Limb (tissue), 2 donors: Measurements from ENCODE around the gene ZSCAN10.

Experiments
- DNase-seq, 2 donors: peaks; one replicate each; pipeline ENCODE4 v3.0.0-alpha.2; 2016; ENCODE audit errors: extremely low spot score in 2 of 2

Gene ZSCAN10

DNA sequence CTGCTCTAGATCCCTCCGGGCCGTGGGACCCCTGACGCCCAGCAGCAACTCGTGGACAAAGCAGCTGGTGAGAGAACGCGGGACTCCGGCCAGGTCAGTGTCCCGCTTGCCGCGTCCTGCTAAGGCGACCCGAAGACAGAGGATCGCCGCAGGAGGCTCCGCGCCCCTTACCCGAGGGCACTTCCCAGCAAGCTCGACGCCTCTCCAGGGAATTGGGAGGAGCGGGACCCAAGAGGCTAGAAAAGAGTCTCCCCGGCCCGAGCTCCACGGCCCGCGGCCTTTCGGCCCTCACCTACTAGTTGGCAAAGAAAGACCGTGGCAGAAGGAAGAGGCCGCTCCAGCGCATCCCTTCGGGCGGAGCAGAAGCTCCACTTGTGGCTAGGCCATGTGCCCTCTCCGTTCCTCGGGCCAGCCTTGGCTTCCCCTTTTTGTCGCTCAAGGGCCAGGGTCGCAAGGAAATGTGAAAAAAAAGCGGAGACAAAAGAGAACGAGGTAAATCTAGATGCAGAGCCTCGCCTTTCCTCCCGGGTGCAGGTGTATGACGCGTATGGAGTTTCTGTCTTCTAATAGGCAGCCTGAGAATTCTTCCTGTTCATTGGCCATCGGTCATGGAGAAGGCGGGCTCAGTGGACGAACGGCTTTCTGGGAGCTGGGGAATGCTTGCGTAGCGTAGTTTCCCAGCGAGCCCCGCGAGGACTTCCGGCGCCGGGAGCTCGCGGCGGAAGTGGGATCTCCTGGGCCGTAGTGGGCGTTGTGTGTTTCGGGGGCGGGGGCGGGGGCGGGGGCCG lies 35.4 kb upstream of the ZSCAN10 start, which contains the start of gene ZNF213:
ZNF213 (plus strand) TSS at position 692 of the 788 bp plus-strand sequence. CDS start 2,252 bp downstream, outside the sequence.
- DNase-seq, result peak; percentile 95 to 99

DNA sequence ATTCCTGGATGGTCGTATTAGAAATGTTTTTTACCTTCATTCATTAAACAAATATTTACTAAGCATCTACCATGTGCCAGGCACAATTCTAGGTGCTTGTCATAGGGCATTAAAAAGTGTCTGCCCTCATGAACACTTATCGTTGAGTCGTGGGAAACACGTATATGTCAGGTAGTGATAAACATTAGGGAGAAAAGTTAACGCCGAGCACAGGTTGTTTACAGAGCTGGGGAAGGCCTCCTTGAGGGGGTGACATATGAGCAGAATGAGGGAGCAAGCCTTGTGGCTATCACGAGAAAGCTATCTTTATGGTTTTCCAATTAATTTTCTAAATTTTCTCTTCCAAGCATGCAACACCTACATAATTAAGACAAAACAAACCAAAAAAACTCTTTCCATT lies 34.8 kb upstream of the ZSCAN10 start:
- DNase-seq, result no peak

DNA sequence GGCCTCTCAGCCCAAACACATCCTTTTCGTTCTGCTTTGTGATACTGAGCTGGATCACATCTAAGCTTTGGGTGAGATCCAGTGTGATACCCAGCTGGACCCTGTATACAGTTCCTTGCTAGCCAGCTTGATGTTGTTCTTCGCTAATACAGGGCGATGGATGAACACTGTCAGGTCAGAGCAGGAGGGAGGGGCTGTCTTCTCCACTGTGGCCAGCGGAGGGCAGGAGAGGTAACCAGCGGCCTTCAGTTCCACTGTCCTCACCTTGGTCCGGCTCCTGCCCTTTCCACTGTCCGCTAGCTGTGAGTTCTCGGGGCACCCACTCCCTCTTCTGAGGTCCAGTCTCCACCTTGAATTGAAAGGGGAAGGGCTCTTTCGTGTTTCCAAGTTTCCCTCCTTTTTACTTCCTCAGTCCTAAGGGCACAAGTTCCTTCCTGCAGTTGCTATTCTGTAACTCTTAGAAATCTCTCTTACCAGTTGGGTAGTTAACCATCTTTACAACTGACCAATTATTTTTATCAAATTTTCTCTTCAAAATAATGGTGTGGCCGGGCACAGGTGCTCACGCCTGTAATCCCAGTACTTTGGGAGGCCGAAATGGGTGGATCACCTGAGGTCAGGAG lies 32.8 kb upstream of the ZSCAN10 start:
- DNase-seq, result peak in 1 of 2 donors; percentile 21

DNA sequence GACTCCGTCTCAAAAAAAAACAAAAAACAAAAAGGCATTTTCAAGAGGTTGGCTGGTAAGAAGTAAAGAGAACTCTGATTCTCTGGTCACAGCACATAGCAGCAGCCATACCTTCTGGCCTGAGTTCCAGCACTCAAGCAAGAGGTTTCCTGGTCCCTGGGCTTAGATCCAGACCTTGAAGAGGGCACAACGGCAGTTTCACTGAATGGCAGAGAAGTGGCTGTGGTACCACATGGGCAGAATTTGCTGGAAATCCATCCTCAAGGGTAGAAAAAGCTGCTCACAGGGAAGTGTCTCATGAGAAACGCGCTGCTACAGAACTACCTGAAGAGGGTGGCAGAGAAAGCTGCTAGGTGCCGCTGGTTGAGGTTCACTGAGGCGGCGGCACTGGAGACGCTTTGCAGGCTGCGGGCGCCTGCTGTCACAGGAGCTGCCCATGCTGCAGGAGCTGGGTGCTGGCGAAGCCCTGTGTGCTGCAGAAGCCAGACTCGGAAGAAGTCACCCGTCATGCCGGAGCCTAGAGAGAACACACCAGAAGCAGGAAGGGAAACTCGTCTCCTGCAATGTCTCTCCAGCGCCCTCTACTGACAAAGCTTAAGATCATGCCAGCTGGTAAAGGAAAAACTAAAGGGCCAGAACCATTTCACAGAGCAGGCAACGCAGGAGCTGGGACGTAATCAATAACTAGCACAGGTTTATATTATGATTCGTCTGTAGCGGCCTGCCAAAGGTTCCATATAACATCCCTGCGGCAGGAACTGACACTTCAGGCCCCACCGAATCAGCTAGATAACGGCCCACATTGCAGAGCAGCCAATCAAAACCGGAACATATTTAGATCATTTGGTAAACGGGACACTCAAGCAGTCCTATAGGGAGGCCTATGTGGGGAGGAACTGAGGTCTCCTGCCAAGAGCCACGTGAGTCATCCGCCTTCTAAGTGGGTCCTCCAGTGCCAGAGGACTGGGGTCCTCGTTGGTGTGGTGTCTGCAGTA lies 30.3 kb upstream of the ZSCAN10 start:
- DNase-seq, result peak; percentile 73 to 85

DNA sequence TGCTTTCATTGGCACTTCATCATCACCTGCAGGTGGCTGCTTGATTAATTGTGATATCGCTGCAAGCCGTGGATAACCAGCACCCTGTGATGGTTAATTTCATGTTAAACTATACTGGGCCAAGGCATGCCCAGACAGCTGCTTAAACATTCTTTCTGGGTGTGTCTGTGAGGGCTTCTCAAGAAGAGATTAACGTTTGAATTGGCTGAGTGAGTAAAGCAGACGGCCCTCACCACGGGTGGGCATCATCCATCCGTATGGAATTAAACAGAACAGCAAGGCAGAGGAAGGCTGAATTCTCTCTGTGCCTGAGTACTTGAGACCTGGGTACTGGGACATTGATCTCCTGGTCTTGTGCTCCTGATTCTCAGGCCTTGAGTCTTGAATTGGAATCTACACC lies 28.7 kb upstream of the ZSCAN10 start:
- no peak for DNase-seq

DNA sequence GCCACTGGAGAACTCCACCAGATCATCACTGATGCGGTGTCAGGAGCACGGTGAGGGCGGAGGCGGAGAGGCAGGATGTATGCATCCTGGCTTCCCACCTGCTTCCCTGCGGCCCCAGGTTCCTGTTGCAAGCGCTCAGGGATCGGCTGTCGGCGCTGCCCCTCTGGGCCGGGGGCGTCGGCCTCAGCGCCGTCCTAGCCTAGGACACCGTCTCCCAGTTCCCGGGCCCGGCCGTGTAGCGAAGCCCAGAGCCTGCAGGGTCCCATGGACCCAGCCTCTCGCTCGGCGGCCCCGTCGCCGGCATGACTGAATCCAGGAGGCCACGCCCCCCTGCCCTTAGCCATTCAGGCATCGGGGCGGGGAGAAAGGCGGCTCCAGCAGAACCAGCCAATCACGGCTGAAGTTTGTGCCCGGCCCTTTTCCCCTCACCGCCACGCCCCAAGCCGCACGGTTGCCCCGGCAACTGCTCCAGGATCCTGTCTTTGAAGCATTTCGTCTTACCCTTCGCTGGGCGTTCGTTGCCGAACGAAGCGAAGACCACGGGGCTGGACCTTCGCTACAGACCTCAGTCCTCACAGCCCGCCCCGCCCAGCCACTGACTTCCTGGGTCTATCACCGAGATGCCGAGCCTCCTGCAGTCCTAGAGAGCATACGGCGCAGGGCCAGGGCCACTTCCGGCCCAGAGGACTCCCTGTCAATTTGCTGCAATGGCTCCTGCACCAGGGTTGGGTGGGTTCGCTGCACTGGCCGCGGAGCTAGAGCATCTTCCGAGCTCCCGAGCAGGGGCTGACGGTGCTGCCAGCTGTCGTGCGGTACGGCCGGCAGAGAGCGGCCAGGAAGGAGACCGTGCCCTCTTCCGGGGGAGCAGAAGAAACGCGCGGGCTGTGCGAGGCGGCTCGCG lies 25.1 kb upstream of the ZSCAN10 start:
- peak; percentile 98 for DNase-seq

DNA sequence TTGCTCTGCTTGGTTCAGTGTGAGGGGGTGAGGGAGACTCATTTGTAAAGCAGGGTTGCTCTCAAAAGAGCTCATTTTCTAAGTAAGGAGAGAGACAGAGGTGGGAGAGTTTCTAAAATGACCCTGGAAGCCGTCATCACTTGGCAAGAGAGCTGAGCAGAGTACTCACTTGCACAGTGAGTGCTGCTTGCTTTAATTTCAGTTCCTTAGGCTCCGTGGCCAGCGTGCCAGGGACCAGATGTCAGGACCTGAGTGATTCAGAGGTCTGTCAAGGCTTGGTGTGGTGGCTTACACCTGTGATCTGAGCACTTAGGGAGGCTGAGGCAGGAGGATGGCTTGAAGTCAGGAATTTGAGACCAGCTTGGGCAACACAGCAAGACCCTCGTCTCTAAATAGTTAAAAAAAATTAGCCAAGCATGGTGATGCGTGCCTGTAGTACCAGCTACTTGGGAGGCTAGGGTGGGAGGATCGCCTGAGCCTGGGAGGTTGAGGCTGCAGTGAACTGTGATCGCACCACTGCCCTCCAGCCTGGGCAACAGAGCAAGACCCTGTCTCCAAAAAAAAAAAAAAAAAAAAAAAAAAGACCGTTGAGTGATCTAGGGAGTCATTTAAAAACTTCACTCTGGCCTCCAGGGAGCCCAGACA lies 24.0 kb upstream of the ZSCAN10 start:
- DNase-seq, result no peak

DNA sequence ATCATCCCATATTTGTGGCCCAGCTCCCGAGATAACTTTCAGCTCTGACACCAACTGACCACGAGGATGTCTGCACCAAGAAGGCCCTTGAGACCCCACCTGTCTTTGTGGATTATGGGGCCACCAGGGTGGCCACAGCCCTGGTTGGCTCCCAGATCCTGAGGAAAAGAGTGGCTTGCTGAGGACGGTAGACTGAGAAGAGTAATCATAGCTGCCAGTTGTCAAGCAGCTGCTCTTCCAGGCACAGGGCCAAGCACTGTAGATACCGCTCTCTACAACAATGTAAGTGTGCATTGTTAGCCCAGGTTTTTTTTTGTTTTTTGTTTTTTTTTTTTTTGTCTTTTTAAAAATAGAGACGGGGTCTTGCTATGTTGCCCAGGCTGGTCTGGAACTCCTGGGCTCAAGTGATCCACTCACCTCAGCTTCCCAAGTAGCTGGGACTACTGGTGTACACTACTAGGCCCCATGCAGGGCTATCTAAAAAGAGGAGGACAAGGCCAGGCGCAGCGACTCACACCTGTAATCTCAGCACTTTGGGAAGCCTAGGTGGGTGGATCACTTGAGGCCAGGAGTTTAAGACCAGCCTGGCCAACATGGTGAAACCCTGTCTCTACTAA lies 22.9 kb upstream of the ZSCAN10 start:
- DNase-seq, result peak in 1 of 2 donors; percentile 60

DNA sequence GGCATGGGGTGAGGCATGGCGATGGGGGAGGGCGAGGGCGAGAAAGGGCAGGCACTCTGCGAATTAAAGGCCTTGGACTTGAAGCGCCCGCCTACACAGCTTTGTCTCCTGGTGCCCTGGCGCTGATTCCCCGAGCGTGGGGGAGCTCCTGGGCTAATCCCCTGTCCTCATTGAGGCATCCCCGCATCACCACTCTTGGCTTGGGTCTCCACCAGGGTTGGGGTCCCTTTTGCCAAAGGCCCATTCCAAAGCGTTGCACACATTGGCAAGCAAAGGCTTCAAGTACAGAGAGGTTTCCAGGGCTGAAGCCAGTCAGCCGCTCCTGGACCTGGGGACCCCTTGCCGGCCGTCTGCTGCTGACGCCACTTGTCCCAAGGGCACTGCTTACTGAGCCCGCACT lies 21.3 kb upstream of the ZSCAN10 start:
- DNase-seq, result no peak

DNA sequence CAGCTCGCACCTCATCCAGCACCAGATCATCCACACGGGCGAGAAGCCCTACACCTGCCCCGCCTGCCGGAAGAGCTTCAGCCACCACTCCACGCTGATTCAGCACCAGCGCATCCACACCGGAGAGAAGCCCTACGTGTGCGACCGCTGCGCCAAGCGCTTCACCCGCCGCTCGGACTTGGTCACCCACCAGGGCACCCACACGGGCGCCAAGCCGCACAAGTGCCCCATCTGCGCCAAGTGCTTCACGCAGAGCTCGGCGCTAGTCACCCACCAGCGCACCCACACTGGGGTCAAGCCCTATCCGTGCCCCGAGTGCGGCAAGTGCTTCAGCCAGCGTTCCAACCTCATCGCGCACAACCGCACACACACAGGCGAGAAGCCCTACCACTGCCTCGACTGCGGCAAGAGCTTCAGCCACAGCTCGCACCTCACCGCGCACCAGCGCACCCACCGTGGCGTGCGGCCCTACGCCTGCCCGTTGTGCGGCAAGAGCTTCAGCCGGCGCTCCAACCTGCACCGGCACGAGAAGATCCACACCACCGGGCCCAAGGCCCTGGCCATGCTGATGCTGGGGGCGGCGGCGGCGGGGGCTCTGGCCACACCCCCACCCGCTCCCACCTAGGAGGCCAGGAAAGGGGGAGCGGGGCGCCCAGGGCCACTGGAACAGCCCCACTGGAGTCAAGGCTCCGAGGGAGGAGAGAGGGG lies 20.8 kb upstream of the ZSCAN10 start:
- DNase-seq, result no peak

DNA sequence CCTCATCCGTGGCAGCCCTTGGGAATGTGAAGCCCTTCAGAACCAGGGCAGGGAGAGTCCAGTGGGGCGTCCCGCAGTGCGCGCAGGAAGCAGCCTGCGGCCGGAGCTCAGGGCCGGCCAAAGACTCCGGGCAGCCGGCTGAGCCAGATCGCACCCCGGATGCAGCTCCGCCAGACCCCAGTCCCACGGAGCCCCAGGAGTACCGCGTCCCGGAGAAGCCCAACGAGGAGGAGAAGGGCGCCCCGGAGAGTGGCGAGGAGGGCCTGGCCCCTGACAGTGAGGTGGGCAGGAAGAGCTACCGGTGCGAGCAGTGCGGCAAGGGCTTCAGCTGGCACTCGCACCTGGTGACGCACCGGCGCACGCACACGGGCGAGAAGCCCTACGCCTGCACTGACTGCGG lies 20.2 kb upstream of the ZSCAN10 start:
- DNase-seq, result no peak

DNA sequence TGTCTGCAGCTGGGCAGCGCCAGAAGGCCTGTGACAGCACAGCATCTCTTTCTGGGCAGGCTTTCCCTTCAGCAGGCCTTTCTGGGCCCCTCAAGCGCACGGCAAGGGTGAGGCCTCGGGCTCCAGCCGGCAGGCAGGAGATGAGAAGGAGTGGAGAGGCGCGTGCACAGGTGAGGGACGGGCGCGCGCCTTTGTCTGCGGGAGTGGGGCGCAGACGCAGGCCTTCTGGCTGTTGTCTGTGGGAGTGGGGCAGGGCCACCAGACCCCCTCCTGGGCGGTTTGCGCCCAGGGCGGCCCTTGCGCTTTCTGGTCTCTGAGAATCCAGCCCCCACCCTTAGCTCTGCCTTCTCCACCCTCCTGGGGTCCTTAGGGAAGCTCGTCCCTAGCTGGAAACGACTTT lies 19.8 kb upstream of the ZSCAN10 start:
- DNase-seq, result no peak

DNA sequence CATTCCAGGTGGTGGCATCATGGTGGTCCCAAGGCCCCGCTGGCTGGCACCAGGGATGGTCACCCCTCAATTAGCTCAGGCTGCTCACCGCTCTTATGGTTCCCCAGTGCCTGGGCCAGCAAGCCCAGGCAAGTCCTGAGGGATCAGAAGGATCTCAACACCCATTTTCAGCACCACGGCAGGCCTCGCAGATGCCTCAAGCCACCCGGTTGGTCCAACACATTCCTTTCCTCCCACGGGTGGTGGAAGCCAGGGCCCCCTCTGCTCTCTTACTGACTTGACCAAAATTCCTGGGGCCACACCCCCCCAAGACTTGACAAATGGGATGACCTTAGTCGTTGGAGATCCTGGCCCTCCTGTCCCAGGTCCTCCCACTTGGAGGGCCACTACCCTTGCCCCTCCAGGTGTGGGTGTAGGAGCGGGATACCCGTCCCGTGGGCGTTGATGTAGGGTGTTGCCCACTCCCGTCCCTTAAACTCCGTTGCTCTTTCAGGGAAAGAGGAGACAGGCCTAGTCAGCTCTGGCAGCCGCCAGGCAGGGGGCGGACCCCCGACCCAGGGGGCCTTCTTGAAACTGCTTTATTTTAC lies 19.2 kb upstream of the ZSCAN10 start:
- no peak for DNase-seq

DNA sequence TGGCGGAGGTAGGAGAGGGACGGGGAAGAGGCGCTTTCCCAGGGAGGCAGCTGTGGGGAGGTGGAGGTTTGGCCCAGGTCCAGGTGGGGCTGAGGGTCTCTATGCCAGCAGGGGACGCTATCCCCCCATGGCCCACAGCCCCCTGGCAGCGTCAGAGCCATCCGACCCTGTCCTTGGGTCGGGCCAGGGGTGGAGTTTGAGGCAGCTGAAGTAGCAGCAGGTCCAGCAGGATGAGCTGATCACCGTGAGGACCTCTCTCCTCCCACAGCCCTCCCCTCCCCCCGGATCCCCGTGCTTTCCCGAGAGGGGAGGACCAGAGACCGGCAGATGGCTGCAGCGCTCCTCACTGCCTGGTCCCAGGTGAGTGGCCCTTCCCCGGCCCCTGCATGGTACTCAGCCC lies 16.5 kb upstream of the ZSCAN10 start:
- no peak for DNase-seq

DNA sequence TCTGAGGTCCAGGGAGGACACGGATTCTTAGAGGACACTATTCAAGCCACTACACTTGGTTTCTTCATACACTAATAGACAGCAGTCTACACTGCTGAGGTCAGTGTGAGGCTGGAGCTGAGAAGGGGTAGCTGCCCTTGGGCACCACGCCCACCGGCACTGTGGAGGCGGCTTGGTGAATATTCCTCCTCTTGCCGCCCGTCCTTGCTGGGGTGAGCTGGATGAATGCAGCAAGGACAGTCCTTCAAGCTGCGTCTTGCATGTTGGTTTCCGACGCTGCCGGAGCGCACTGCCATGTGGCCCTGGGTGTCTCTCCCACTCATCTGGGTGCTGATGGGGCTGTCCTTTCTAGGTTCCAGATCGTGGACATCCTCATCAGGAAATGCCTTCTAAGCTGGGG lies 15.9 kb upstream of the ZSCAN10 start:
- no peak for DNase-seq

DNA sequence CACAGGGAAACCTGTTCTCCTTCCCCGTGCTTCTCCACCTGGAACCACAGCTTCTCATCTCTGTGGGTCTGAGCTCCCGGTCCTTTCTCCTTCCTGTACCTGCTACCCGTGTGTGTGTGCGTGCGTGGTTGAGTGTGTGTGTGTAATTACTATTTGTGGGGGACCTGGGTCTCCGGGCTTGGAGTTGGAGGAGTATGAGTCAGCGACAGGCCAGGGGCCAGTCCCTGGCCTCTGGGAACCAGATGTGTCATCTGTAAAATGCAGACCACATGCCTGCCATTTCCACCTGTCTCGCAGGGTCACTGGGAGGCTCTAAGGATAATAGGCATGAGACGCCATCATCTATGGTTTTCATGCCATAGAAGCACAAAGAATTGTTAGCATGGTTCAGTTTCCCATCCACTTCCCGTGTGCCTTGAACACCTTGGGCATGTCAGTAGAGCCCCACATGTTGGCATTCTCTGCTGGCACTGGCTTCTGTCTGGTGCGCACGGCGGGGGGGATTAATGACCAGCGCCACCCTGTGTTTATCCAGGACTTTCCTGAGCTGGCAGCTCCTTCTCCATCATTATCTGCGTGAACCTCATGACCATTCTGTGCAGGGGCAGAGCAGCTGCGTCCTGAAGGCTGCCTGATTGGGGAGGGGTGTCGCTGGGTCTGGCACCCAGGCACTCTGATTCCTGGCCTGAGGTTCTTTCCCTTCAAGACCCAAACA lies 14.8 kb upstream of the ZSCAN10 start:
- no peak for DNase-seq

DNA sequence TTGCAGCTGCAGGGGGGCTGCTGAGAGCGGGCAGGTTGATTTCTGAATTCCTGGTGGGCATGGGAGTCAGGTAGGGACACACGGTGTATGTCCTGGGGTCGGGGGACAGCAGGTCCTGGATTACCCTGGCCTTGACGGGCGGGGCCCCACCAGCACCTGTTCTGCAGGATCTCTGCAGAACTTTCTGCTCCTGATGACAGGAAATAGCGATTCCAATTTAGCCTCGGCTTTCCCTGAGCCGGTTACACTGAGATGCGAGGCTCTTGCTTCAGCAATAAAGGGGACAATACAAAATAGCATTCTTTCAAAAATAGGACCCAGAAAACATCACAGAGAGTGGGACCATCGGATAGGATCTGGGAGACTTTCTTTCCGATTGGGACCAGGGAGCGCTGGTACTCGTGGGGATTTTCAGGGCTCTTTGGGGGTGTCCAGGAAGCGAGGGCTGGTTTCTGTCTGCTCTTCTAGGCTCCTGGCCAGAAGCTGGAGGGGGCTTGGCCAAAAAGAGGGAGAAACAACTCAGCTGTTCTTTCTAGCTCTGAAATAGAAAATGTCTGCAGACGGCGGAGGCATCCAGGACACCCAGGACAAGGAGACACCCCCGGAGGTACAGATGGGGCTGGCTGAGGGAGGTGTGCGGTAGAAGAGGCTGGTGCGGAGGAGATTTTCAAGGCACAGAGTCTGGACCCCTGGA lies 13.9 kb upstream of the ZSCAN10 start:
- no peak for DNase-seq
